ENCODE data around the gene TMEM107.

The TMEM107 gene

DNA sequence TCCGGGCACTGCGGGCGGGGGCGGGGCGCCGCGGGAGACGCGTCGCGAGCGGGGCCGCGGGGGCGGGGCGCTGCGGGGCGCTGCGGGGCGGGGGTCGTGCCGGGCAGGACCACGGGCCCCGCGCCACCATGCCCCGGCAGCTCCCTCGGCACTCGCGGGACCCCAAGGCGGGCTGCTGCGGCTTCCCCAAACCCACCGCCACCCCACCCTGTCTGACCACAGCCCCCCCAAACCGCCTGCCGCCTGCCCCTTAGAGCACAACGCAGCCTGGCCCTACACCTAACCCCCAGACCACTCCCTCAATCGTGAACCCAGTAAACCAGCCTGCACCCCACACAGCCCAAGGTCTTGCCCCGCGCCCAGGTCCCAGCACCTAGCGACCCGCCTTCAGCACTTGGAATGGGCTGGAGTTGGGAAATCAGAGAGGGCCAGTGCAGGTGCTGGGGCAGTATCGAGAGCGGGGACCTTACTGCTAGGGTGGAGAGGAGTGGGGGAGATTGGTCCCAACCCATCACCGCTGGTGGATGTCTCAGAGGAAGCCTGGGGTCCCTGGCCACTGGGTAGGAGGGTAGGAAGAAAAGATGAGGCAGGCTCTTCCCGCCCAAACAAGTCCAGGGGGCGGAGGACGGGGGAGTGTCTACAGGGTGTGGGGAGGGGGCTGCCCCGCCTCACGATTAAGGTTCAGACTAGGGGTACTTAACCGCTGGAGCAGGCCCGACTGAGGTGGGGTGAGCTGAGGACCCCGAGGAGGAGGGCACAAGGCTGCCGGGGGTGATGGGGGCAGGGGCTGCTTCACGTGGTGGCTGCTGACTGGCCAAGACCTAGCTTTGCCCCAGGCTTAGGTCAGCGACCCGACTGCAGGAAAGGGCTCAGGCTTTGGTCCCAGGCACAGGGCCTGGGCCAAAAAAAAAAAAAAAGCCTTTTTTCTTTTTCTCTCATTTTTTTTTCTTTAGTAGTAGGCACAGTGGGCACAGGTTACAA lies 12.9 kb downstream of the TMEM107 start:
- H3K9ac ChIP-seq (ENCODE audit: insufficient read length, low read depth): peak overlapping the region; percentile 94
- H3K4me3 ChIP-seq (ENCODE audit: insufficient read length, low read depth): peak overlapping the region; percentile 87
- peaks cover 18% of the 10 kb centered on the region for H3K4me1 ChIP-seq (ENCODE audit: insufficient read depth, insufficient read length)
- TF ChIP-seq YY1 (IDR thresholded peaks at IDR 0.05; ENCODE audit: insufficient read depth, insufficient read length): no peak
- no peak for TF ChIP-seq ZNF274 (IDR thresholded peaks at IDR 0.05; ENCODE audit: low read depth, low read length)
- TF ChIP-seq SUZ12 (IDR thresholded peaks at IDR 0.05; ENCODE audit: extremely low read depth, insufficient read depth, insufficient read length): no peak
- no peaks in the 10 kb centered on the region for H3K27me3 ChIP-seq (ENCODE audit: insufficient read depth, insufficient read length)
- no peak for DNase-seq (ENCODE audit: low read depth, low spot score)
- no peaks in the 10 kb centered on the region for H3K9me3 ChIP-seq (ENCODE audit: insufficient read depth, low read length)
- peaks cover 27% of the 10 kb centered on the region for H3K36me3 ChIP-seq (ENCODE audit: insufficient read depth, insufficient read length, low read length)

DNA sequence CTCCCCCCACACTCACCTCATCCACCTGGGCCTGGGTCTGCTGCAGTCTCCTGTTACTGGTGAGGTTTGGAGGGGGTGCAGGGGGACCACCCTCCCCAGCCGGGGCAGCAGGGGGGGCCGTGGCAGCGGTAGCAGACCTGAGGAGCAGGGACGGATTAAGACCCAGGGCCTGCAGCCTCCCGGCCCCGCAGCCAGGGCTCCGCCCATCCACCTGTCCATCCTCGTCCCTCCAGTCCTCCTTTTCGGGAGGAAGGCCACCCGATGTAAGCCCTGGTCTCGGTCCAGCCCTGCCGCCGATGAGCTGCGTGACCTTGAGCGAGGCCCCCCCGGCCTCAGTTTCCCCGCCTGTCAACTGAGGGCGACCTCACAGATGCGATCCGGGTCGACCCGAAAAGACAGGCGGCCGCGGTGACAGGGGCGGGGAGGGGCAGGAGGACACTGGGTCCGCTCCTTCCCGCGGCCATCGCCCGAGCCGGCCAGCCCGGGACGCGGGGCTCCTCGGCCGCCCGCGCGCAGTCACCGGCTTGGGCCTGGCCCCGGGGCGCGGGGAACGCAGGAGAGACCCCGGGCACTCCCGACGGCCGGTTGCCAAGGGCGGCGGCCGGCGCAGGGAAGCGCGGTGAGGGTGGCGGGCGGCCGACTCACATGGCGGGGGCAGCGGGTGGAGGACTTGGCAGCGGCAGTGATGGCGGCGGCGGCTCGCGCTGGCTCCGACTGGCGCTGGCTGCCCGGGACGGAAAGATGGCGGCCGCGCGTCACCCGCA lies 13.8 kb downstream of the TMEM107 start, which contains the start of gene VAMP2:
VAMP2 (minus strand) TSS at position 716 of the 764 bp plus-strand sequence; CDS start at position 647, 69 bp downstream.
- peaks cover 18% of the 10 kb centered on the region for H3K4me1 ChIP-seq (ENCODE audit: insufficient read depth, insufficient read length)
- H3K36me3 ChIP-seq (ENCODE audit: insufficient read depth, insufficient read length, low read length): peaks cover 27% of the 10 kb centered on the region
- no peaks in the 10 kb centered on the region for H3K9me3 ChIP-seq (ENCODE audit: insufficient read depth, low read length)
- no peak for DNase-seq (ENCODE audit: low read depth, low spot score)
- peak within 1 kb of the TSS; percentile 94 for H3K9ac ChIP-seq (ENCODE audit: insufficient read length, low read depth)
- no peaks in the 10 kb centered on the region for H3K27me3 ChIP-seq (ENCODE audit: insufficient read depth, insufficient read length)
- peak within 1 kb of the TSS; percentile 87 for H3K4me3 ChIP-seq (ENCODE audit: insufficient read length, low read depth)
- TF ChIP-seq ZNF274 (IDR thresholded peaks at IDR 0.05; ENCODE audit: low read depth, low read length) (no peak), YY1 (IDR thresholded peaks at IDR 0.05; ENCODE audit: insufficient read depth, insufficient read length) (peak; percentile 61)

DNA sequence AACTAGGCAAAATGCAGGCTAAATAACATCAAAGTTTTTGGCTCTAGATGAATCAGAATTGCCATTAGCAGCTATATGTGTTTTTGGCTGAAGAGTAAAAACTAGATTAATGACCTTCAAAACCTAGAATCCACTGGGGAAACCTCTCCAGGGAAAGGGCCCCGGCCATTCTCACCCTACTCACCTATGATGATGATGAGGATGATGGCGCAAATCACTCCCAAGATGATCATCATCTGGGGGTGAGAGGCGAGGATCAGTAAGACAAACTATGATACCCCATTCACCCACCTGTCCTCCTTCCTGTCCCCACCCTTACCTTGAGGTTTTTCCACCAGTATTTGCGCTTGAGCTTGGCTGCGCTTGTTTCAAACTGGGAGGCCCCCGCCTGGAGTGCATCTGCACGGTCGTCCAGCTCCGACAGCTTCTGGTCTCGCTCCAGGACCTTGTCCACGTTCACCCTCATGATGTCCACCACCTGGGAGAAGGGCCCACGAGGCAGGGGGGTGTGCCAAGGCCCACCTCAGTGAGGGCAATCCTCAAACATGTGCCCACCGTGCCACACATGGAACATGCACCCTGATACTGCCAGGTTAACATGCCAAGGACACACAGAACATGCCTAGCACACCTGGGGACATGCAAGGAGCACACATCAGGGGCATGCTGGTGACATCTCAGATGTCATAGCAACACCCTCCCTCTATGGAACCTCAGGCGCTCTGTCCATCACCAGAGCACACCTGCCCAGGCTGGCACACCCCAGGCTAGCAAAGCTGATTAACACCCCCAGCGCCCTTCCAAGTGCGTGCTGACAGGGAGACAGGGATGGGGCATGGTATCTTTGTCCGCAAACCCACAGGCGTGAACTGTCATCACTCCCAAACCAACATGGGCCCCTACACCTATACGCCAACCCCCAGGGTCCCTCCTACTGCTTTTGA lies 14.6 kb downstream of the TMEM107 start:
- H3K4me1 ChIP-seq (ENCODE audit: insufficient read depth, insufficient read length): peaks cover 18% of the 10 kb centered on the region
- H3K36me3 ChIP-seq (ENCODE audit: insufficient read depth, insufficient read length, low read length): peaks cover 27% of the 10 kb centered on the region
- H3K9ac ChIP-seq (ENCODE audit: insufficient read length, low read depth): peak overlapping the region; percentile 90
- peak overlapping the region; percentile 87 for H3K4me3 ChIP-seq (ENCODE audit: insufficient read length, low read depth)
- no peak for TF ChIP-seq SUZ12 (IDR thresholded peaks at IDR 0.05; ENCODE audit: extremely low read depth, insufficient read depth, insufficient read length)
- TF ChIP-seq ZNF274 (IDR thresholded peaks at IDR 0.05; ENCODE audit: low read depth, low read length): no peak
- no peak for TF ChIP-seq YY1 (IDR thresholded peaks at IDR 0.05; ENCODE audit: insufficient read depth, insufficient read length)
- no peaks in the 10 kb centered on the region for H3K9me3 ChIP-seq (ENCODE audit: insufficient read depth, low read length)
- H3K27me3 ChIP-seq (ENCODE audit: insufficient read depth, insufficient read length): no peaks in the 10 kb centered on the region
- DNase-seq (ENCODE audit: low read depth, low spot score): no peak

DNA sequence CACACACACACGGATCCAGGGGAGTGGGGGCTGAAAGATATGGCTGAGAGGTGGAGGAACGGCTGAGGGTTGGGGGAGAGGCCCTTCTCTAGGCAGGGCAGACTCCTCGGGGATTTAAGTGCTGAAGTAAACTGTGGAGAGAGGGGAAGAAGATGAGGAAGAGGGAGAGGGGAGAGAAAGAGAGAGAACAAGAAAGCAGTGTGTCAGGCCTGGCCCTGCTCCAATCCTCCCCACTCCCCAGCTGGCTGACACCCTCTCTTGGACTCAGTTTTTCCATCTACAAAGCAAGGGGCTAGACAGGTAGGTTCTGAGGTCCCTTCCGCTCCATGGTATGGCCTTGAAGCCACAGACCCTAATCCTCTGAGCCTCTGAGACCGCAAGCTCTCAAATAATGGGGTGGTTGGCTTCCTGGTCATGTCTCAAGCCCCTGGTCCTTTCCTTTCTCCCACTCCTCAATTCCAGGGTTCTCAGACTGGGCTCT lies 15.4 kb downstream of the TMEM107 start:
- H3K36me3 ChIP-seq (ENCODE audit: insufficient read depth, insufficient read length, low read length): peaks cover 27% of the 10 kb centered on the region
- H3K27me3 ChIP-seq (ENCODE audit: insufficient read depth, insufficient read length): no peaks in the 10 kb centered on the region
- DNase-seq (ENCODE audit: low read depth, low spot score): no peak
- peaks cover 18% of the 10 kb centered on the region for H3K4me1 ChIP-seq (ENCODE audit: insufficient read depth, insufficient read length)
- no peaks in the 10 kb centered on the region for H3K9me3 ChIP-seq (ENCODE audit: insufficient read depth, low read length)
- H3K9ac ChIP-seq (ENCODE audit: insufficient read length, low read depth): peak overlapping the region; percentile 21
- TF ChIP-seq ZNF274 (IDR thresholded peaks at IDR 0.05; ENCODE audit: low read depth, low read length): no peak
- TF ChIP-seq SUZ12 (IDR thresholded peaks at IDR 0.05; ENCODE audit: extremely low read depth, insufficient read depth, insufficient read length): no peak
- no peak for TF ChIP-seq YY1 (IDR thresholded peaks at IDR 0.05; ENCODE audit: insufficient read depth, insufficient read length)
- H3K4me3 ChIP-seq (ENCODE audit: insufficient read length, low read depth): no peak overlapping the region

DNA sequence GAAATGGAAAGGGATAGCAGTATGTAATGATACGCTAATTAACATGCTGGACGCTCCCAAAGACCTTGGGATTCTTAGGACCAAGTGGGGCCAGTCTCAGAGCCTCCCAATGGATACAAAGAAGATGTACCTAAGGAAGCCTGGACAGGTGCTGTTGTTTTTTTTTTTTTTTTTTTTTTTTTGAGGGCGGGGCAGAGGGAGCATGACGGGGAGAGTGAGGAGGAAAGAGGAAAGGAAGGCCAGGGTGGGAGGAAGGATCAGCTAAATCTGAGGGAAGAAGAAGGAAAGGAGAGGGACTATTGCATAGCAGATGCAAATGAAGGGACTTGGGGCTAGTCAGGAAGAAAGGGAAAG lies 16.0 kb downstream of the TMEM107 start:
- Histone ChIP-seq H3K27me3 (ENCODE audit: insufficient read depth, insufficient read length) (no peaks in the 10 kb centered on the region), H3K4me1 (ENCODE audit: insufficient read depth, insufficient read length) (peaks cover 18% of the 10 kb centered on the region)
- TF ChIP-seq SUZ12 (IDR thresholded peaks at IDR 0.05; ENCODE audit: extremely low read depth, insufficient read depth, insufficient read length) (no peak), ZNF274 (IDR thresholded peaks at IDR 0.05; ENCODE audit: low read depth, low read length) (no peak), YY1 (IDR thresholded peaks at IDR 0.05; ENCODE audit: insufficient read depth, insufficient read length) (no peak)

DNA sequence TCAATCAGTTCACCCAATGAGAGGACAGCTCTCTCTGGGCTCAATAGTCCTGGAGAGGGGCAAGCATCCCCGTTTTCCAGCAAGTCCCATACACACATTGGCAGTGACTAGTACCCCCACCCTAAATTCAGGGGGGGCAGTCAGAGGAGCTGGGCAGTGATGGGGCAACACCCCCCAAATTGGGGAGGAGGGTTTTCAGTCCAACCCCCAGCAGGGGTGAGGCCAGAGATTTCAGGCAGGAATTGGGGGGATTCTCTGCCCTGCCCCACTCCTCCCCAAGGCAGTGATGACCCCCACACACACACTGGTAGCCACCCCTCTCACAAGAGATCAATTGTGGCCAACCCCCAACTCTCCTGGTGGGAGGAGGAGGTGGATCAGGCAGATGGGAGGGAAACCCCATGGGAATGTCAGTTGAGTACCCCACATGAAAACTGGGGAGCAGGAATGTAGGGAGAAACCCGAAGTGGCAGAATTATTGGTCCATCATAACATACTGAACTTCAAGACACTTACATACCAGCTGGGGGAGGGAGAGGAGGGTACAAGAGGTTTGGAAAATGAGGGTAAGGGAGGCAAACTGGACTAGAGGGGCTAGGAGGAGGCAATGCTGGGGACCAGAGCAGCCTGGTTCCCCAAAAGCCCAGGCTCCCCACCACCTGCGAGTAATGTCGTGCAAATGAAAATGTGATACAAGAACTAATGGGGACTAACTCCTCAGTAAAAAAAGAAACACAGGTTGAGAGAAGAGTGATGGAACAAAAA lies 16.5 kb downstream of the TMEM107 start:
- H3K9ac ChIP-seq (ENCODE audit: insufficient read length, low read depth): no peak overlapping the region
- DNase-seq (ENCODE audit: low read depth, low spot score): no peak
- peaks cover 15% of the 10 kb centered on the region for H3K4me1 ChIP-seq (ENCODE audit: insufficient read depth, insufficient read length)

More for the DNA sequence above, 16.0 kb downstream of the TMEM107 start:
- Histone ChIP-seq H3K36me3 (ENCODE audit: insufficient read depth, insufficient read length, low read length) (peaks cover 27% of the 10 kb centered on the region), H3K9me3 (ENCODE audit: insufficient read depth, low read length) (no peaks in the 10 kb centered on the region), H3K9ac (ENCODE audit: insufficient read length, low read depth) (no peak overlapping the region), H3K4me3 (ENCODE audit: insufficient read length, low read depth) (no peak overlapping the region)
- no peak for DNase-seq (ENCODE audit: low read depth, low spot score)

More for the DNA sequence above, 16.5 kb downstream of the TMEM107 start:
- H3K4me3 ChIP-seq (ENCODE audit: insufficient read length, low read depth): no peak overlapping the region
- peaks cover 27% of the 10 kb centered on the region for H3K36me3 ChIP-seq (ENCODE audit: insufficient read depth, insufficient read length, low read length)
- no peaks in the 10 kb centered on the region for H3K27me3 ChIP-seq (ENCODE audit: insufficient read depth, insufficient read length)
- TF ChIP-seq SUZ12 (IDR thresholded peaks at IDR 0.05; ENCODE audit: extremely low read depth, insufficient read depth, insufficient read length) (no peak), YY1 (IDR thresholded peaks at IDR 0.05; ENCODE audit: insufficient read depth, insufficient read length) (no peak), ZNF274 (IDR thresholded peaks at IDR 0.05; ENCODE audit: low read depth, low read length) (no peak)
- no peaks in the 10 kb centered on the region for H3K9me3 ChIP-seq (ENCODE audit: insufficient read depth, low read length)

Data from NT2/D1 (cell line).